GM19099 (cell line): ENCODE measurements around the gene RPLP1.

Source experiments
- POLR2A ChIP-seq: IDR thresholded peaks from 3 replicates; pipeline ENCODE4 v1.6.1; 2011; ENCODE audit warnings: low read depth; ENCODE audit not compliant: insufficient read length; ENCODE audit errors: extremely low read depth

RPLP1 gene

GRCh38 chr15:69424001-69424400 is 28.6 kb upstream of the RPLP1 start:
- no peak for TF ChIP-seq POLR2A

GRCh38 chr15:69424748-69425413 is 27.7 kb upstream of the RPLP1 start:
- TF ChIP-seq POLR2A, result no peak

GRCh38 chr15:69433831-69434230 is 18.8 kb upstream of the RPLP1 start:
- TF ChIP-seq POLR2A, result no peak

GRCh38 chr15:69434238-69434637 is 18.4 kb upstream of the RPLP1 start:
- TF ChIP-seq POLR2A, result no peak

- TF ChIP-seq POLR2A, result no peak
Observed at GRCh38 chr15:69434679-69435078, 17.9 kb upstream of the RPLP1 start.

GRCh38 chr15:69435985-69436384 is 16.6 kb upstream of the RPLP1 start:
- TF ChIP-seq POLR2A, result no peak

- TF ChIP-seq POLR2A, result no peak
Observed at GRCh38 chr15:69436951-69437350, 15.7 kb upstream of the RPLP1 start.

GRCh38 chr15:69439623-69440022 is 13.0 kb upstream of the RPLP1 start:
- TF ChIP-seq POLR2A, result no peak

- TF ChIP-seq POLR2A, result no peak
Observed at GRCh38 chr15:69443032-69443611, 9.5 kb upstream of the RPLP1 start.

GRCh38 chr15:69444686-69445085 is 7.9 kb upstream of the RPLP1 start:
- TF ChIP-seq POLR2A, result no peak

GRCh38 chr15:69446953-69447352 is 5.7 kb upstream of the RPLP1 start:
- TF ChIP-seq POLR2A, result no peak

- TF ChIP-seq POLR2A, result no peak
Observed at GRCh38 chr15:69450968-69451695, 1.5 kb upstream of the RPLP1 start.

- TF ChIP-seq POLR2A, result no peak
Observed at GRCh38 chr15:69451951-69452691, 497 bp upstream of the RPLP1 start.

GRCh38 chr15:69454953-69455352 is 2.3 kb downstream of the RPLP1 start:
- TF ChIP-seq POLR2A, result no peak

- TF ChIP-seq POLR2A, result no peak
Observed at GRCh38 chr15:69456208-69457166, 3.9 kb downstream of the RPLP1 start.
